Body of pancreas (tissue), 4 donors: Measurements from ENCODE around the gene WDR55.

Experiments
- POLR2A ChIP-seq, 3 donors: fragments of 450-650 bp; IDR thresholded peaks; one replicate each; pipeline ENCODE4 v1.6.1; 2016; ENCODE audit warnings: antibody characterized with exemption in 3 of 3, mild to moderate bottlenecking in 2 of 3
- TF ChIP-seq, protein P1 (sequence below), 7 experiments: fragments of 450-650 bp in 4 of 7; fragments of 200-600 bp in 3 of 7; sonication (generic) in 3 of 7; IDR thresholded peaks; one replicate each; pipeline ENCODE4 v1.5.1; 2016 to 2019; ENCODE audit warnings: antibody characterized with exemption in 7 of 7

DNA sequence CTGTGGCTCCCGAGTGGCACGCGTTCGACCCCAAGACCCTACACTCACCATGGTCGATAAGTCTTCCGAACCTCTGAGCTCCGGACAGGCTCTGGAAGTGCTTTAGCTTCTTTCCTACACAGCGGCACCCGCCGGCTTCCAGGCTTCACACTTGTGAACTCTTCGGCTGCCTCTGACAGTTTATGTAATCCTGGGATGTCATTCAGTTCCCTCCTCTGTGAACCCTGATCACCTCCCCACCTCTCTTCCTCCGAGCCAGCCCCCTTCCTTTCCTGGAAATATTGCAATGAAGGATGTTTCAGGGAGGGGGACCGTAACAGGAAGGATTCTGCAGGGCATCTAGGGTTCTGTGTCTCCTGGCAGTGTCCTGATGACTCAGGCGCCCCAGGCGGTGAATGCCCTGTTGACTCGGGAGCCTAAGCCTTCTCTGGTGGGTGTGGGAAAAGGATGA lies 31.7 kb upstream of the WDR55 start, which contains the start of gene CD14:
- TF ChIP-seq, protein P1, sequence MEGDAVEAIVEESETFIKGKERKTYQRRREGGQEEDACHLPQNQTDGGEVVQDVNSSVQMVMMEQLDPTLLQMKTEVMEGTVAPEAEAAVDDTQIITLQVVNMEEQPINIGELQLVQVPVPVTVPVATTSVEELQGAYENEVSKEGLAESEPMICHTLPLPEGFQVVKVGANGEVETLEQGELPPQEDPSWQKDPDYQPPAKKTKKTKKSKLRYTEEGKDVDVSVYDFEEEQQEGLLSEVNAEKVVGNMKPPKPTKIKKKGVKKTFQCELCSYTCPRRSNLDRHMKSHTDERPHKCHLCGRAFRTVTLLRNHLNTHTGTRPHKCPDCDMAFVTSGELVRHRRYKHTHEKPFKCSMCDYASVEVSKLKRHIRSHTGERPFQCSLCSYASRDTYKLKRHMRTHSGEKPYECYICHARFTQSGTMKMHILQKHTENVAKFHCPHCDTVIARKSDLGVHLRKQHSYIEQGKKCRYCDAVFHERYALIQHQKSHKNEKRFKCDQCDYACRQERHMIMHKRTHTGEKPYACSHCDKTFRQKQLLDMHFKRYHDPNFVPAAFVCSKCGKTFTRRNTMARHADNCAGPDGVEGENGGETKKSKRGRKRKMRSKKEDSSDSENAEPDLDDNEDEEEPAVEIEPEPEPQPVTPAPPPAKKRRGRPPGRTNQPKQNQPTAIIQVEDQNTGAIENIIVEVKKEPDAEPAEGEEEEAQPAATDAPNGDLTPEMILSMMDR (IDR thresholded peaks at IDR 0.05) = no peak
- TF ChIP-seq POLR2A (IDR thresholded peaks at IDR 0.05) = peak in 1 of 3 donors; percentile 56
